ENCODE measurements around the gene EPO. TPM values are rescaled to one million over a fixed set of nuclear protein-coding genes. Genes with fewer than 3 reads are reported as not detected.

The EPO gene
- total RNA-seq, 1 donor from 2014 or later, result not detected

DNA sequence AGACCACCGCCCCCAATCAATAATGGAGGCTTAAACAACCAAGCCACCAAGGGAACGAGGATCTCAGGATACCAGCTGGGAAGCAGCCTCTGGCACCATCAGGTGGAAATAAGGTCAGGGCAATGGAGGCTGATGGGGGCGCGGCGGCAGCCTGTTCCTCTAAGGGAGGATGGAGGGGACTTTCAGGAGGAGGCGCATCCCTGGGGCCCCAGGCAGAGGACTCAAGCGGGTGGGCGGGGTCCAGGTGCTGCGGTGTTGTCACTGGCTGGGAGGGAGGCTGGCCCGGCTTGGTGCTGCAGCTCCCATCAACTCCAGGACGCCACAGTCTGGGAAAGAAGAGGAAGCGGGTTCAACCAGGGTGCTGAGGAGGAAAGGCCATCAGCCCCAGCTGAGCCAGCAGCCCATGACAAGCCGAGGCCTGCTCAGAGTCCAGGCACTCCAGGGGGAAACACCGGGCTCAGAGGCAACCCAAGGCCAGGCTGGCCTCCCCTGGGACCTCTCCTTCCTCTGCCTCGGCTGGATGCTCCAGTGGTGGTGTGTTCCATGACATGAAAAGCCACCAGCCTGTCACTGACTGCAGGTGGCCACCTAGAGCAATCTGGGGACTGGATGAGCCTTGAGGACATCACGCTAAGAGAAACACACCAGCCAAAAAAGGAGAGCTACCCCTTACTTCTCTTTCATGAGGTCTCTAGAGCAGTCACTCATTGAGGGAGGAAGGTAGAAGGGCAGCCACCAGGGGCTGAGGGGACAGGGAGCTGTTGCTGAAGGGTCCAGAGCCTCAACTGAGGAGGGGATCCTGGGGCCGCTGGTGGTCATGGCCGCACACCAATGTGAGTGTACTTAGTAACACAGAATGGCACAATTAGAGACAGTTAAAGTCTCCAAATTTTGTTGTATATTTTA, 30.8 kb upstream of the EPO start:
- H3K9me3 Mint-ChIP-seq (ENCODE audit: unreplicated experiment), result no peaks in the 10 kb centered on the region
- no peaks in the 10 kb centered on the region for H3K27me3 Mint-ChIP-seq (ENCODE audit: unreplicated experiment)
- H3K4me3 Mint-ChIP-seq (ENCODE audit: unreplicated experiment), result no peak overlapping the region
- peaks cover 14% of the 10 kb centered on the region for H3K36me3 Mint-ChIP-seq (ENCODE audit: unreplicated experiment)
- H3K4me1 Mint-ChIP-seq (ENCODE audit: unreplicated experiment), result peaks cover 30% of the 10 kb centered on the region
- TF ChIP-seq, protein P1, sequence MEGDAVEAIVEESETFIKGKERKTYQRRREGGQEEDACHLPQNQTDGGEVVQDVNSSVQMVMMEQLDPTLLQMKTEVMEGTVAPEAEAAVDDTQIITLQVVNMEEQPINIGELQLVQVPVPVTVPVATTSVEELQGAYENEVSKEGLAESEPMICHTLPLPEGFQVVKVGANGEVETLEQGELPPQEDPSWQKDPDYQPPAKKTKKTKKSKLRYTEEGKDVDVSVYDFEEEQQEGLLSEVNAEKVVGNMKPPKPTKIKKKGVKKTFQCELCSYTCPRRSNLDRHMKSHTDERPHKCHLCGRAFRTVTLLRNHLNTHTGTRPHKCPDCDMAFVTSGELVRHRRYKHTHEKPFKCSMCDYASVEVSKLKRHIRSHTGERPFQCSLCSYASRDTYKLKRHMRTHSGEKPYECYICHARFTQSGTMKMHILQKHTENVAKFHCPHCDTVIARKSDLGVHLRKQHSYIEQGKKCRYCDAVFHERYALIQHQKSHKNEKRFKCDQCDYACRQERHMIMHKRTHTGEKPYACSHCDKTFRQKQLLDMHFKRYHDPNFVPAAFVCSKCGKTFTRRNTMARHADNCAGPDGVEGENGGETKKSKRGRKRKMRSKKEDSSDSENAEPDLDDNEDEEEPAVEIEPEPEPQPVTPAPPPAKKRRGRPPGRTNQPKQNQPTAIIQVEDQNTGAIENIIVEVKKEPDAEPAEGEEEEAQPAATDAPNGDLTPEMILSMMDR (IDR thresholded peaks at IDR 0.05), result no peak
- H3K27ac Mint-ChIP-seq (ENCODE audit: unreplicated experiment), result no peak overlapping the region
- DNase-seq (ENCODE audit: extremely low spot score, unreplicated experiment), result no peak

DNA sequence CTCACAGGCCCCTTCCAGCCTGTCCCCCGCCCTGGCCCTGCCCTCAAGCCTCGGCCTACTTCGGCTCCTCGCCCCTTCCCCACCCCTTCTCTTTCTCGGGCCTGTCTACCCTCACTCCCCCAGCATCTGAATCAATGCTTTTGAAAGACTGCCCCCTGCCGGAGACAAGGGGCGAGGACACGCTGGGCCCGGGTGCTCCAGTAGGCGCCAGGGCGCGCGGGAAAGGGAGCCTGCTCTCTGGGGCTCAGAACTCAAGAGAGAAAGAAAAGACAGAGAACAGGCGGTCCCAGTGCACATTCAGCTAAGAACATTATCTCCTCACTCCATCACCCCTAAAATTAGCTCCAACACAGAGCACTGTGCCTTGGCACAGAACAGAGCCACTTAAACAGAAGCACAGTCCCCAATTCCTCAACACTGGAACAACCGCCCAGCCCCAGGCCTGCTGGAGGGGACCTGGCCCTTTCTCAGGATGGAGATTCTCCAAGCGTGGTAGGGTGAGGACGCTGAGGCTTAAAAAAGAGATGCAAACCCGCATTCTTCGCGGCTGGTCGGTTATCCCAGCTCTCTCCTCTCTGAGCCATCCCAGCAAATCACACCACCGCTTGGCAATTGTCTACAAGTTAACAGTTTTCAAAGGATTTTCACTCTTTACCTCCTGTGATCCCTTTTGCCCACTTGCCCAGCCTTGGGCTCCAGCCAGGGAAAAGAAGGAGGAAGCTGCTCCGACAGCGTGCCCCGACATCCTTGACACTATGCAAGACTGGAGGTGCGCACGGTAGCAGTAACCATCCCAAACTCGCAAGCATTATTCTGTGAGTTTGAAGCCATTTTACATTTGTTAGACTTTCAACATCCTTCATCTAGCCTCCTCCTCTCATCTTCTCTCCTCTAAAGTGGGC, 28.3 kb upstream of the EPO start:
- TF ChIP-seq, protein P1 (IDR thresholded peaks at IDR 0.05), result peak; percentile 95
- Mint-ChIP-seq H3K4me1 (ENCODE audit: unreplicated experiment) (peaks cover 30% of the 10 kb centered on the region), H3K9me3 (ENCODE audit: unreplicated experiment) (no peaks in the 10 kb centered on the region), H3K4me3 (ENCODE audit: unreplicated experiment) (peak overlapping the region; percentile 93), H3K36me3 (ENCODE audit: unreplicated experiment) (peaks cover 7% of the 10 kb centered on the region), H3K27me3 (ENCODE audit: unreplicated experiment) (no peaks in the 10 kb centered on the region), H3K27ac (ENCODE audit: unreplicated experiment) (peak overlapping the region; percentile 88)
- peak; percentile 92 for DNase-seq (ENCODE audit: extremely low spot score, unreplicated experiment)

DNA sequence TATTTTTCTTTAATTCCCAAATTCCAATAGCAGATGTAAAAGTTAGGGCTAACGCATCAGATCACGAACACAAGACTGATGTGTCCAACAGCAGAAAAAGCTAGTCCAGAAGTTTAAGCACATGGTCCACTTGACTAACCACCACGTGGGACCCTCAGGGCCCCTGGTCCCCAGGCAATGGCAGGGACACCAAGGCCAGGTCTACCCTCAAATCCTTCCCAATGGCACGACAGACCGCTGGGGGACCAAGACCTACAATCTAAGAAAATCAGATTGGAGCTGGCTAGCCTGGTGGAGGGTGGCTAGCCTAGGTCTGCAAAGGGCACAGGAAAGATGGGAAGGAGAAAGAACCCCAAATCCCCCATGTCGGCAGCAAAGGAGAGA, 27.7 kb upstream of the EPO start:
- H3K4me3 Mint-ChIP-seq (ENCODE audit: unreplicated experiment), result peak overlapping the region; percentile 93
- DNase-seq (ENCODE audit: extremely low spot score, unreplicated experiment), result no peak
- peaks cover 7% of the 10 kb centered on the region for H3K36me3 Mint-ChIP-seq (ENCODE audit: unreplicated experiment)
- H3K27me3 Mint-ChIP-seq (ENCODE audit: unreplicated experiment), result peaks cover 6% of the 10 kb centered on the region
- H3K27ac Mint-ChIP-seq (ENCODE audit: unreplicated experiment), result peak overlapping the region; percentile 88
- no peaks in the 10 kb centered on the region for H3K9me3 Mint-ChIP-seq (ENCODE audit: unreplicated experiment)
- TF ChIP-seq, protein P1 (IDR thresholded peaks at IDR 0.05), result no peak
- H3K4me1 Mint-ChIP-seq (ENCODE audit: unreplicated experiment), result peaks cover 30% of the 10 kb centered on the region

DNA sequence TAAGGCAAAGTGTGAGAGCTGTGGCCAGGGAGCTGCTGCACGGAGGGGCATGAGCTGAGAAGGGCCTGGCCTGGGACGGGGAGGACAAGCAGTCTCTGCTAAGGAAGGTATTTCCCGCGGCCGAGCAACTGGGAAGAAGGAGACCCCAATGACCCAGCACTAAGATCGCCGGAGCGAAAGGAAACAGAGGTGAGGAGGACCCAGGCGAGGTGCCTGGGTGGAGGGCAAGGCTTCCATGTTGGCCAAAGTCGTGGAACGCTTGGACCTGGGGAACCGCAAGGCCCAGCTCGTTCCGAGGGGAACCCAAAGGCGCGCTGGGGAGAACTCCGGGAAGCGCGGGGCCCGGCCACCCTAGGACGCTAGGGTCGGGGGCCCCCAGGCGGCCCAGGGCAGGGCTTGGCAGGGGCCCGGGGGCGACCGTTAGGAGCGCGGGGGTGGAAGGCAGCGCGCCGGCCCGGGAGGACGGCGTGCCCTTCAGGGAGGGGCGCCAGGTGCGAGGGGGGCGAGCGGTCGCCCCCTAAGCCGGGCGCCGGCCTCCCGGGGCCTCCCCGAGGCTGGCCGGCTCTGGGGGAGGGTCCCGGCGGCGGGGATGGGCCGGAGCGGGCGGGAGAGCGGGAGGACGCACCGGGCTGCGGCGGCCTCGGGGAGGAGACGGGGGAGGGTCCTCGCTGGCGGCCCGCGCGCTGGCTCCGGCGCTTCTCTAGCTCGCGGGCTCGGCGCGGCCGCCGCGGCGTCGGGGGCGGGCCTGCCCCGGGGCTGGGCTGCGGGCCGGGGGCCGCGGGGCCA, 26.8 kb upstream of the EPO start:
- peak overlapping the region; percentile 88 for H3K27ac Mint-ChIP-seq (ENCODE audit: unreplicated experiment)
- TF ChIP-seq, protein P1 (IDR thresholded peaks at IDR 0.05), result no peak
- no peaks in the 10 kb centered on the region for H3K9me3 Mint-ChIP-seq (ENCODE audit: unreplicated experiment)
- peak; percentile 84 for DNase-seq (ENCODE audit: extremely low spot score, unreplicated experiment)
- H3K36me3 Mint-ChIP-seq (ENCODE audit: unreplicated experiment), result peaks cover 7% of the 10 kb centered on the region
- peaks cover 9% of the 10 kb centered on the region for H3K27me3 Mint-ChIP-seq (ENCODE audit: unreplicated experiment)
- peak overlapping the region; percentile 93 for H3K4me3 Mint-ChIP-seq (ENCODE audit: unreplicated experiment)
- H3K4me1 Mint-ChIP-seq (ENCODE audit: unreplicated experiment), result peaks cover 30% of the 10 kb centered on the region
